Stimulated activated CD8-positive, alpha-beta memory T cell treated with anti-CD3 and anti-CD28 coated beads, Interleukin-7, amount 100 ng/mL, for 48 hours (primary cell): ENCODE results near the gene VSTM2A.
"Not testable (repeated sequence)": the region's sequence is repeated elsewhere in the genome, so short reads cannot be mapped to it uniquely, and the experiment has no call there.

Source experiments
- DNase-seq, 2 donors: peaks; one replicate each; pipeline ENCODE4 v3.0.0-alpha.2; 2020; ENCODE audit warnings: low read depth in 1 of 2; ENCODE audit errors: extremely low read depth in 1 of 2

The VSTM2A gene

GRCh38 chr7:54541669-54542625 is at the start of gene VSTM2A:
TSS of gene VSTM2A (plus strand) at chr7:54542375. CDS start at chr7:54542731, 356 bp downstream.
- no peak for DNase-seq

GRCh38 chr7:54504531-54504930 is 37.6 kb upstream of the VSTM2A start:
- not testable (repeated sequence) for DNase-seq

GRCh38 chr7:54529568-54529967 is 12.6 kb upstream of the VSTM2A start:
- DNase-seq, result no peak

GRCh38 chr7:54538122-54538521 is 4.1 kb upstream of the VSTM2A start:
- DNase-seq, result no peak

GRCh38 chr7:54543051-54543488 is 895 bp downstream of the VSTM2A start:
- no peak for DNase-seq

GRCh38 chr7:54544149-54544526 is 2.0 kb downstream of the VSTM2A start:
- no peak for DNase-seq

- DNase-seq, result no peak
Observed at GRCh38 chr7:54544527-54545240, 2.5 kb downstream of the VSTM2A start.

GRCh38 chr7:54545241-54545563 is 3.0 kb downstream of the VSTM2A start:
- no peak for DNase-seq

- DNase-seq, result no peak
Observed at GRCh38 chr7:54546081-54546985, 4.2 kb downstream of the VSTM2A start.

- DNase-seq, result no peak
Observed at GRCh38 chr7:54546986-54547314, 4.8 kb downstream of the VSTM2A start.

GRCh38 chr7:54550471-54550870 is 8.3 kb downstream of the VSTM2A start:
- DNase-seq, result no peak

- DNase-seq, result no peak
Observed at GRCh38 chr7:54556121-54556520, 13.9 kb downstream of the VSTM2A start.

GRCh38 chr7:54559401-54559800 is 17.2 kb downstream of the VSTM2A start:
- DNase-seq, result no peak

GRCh38 chr7:54560198-54560597 is 18.0 kb downstream of the VSTM2A start:
- DNase-seq, result no peak

- DNase-seq, result no peak
Observed at GRCh38 chr7:54560723-54561122, 18.5 kb downstream of the VSTM2A start.

GRCh38 chr7:54563329-54563916 is 21.2 kb downstream of the VSTM2A start:
- DNase-seq, result no peak

GRCh38 chr7:54565432-54565831 is 23.3 kb downstream of the VSTM2A start:
- DNase-seq, result no peak

GRCh38 chr7:54581511-54581910 is 39.3 kb downstream of the VSTM2A start:
- DNase-seq, result no peak

GRCh38 chr7:54591404-54592386 is 49.5 kb downstream of the VSTM2A start:
- no peak for DNase-seq

- no peak for DNase-seq
Observed at GRCh38 chr7:54596747-54597146, 54.6 kb downstream of the VSTM2A start.
